HG03521 (cell line): Measurements from ENCODE around the gene TNFSF4.
"Not testable (repeated sequence)": the region's sequence is repeated elsewhere in the genome, so short reads cannot be mapped to it uniquely, and the experiment has no call there.

ENCODE experiments used
- ATAC-seq: cut with Tn5 transposase; IDR thresholded peaks from one replicate; pipeline ENCODE4 v1.9.1; 2021; ENCODE audit warnings: mild to moderate bottlenecking, moderate library complexity; ENCODE audit not compliant: unreplicated experiment

Gene TNFSF4

GRCh38 chr1:173168941-173169340, 38.2 kb downstream of the TNFSF4 start:
- ATAC-seq: no peak

- no peak for ATAC-seq
These were observed 42.4 kb downstream of the TNFSF4 start for GRCh38 chr1:173164686-173165085.

GRCh38 chr1:173164178-173164577, 43.0 kb downstream of the TNFSF4 start:
- ATAC-seq: no peak

GRCh38 chr1:173163222-173163621, 43.9 kb downstream of the TNFSF4 start:
- no peak for ATAC-seq

GRCh38 chr1:173162601-173163000, 44.5 kb downstream of the TNFSF4 start:
- no peak for ATAC-seq

GRCh38 chr1:173161510-173162221, 45.5 kb downstream of the TNFSF4 start:
- no peak for ATAC-seq

GRCh38 chr1:173153964-173154363, 53.2 kb downstream of the TNFSF4 start:
- ATAC-seq: not testable (repeated sequence)

- ATAC-seq: no peak
These were observed 53.6 kb downstream of the TNFSF4 start for GRCh38 chr1:173153503-173153902.

GRCh38 chr1:173152598-173152997, 54.5 kb downstream of the TNFSF4 start:
- no peak for ATAC-seq

- no peak for ATAC-seq
These were observed 56.3 kb downstream of the TNFSF4 start for GRCh38 chr1:173150795-173151194.

GRCh38 chr1:173149887-173150286, 57.2 kb downstream of the TNFSF4 start:
- no peak for ATAC-seq

GRCh38 chr1:173148971-173149370, 58.2 kb downstream of the TNFSF4 start:
- ATAC-seq: no peak

GRCh38 chr1:173148545-173148944, 58.6 kb downstream of the TNFSF4 start:
- ATAC-seq: no peak

GRCh38 chr1:173140733-173141132, 66.4 kb downstream of the TNFSF4 start:
- ATAC-seq: no peak

- no peak for ATAC-seq
These were observed 67.4 kb downstream of the TNFSF4 start for GRCh38 chr1:173139706-173140105.

GRCh38 chr1:173137107-173137706, 69.9 kb downstream of the TNFSF4 start:
- no peak for ATAC-seq

- ATAC-seq: no peak
These were observed 72.3 kb downstream of the TNFSF4 start for GRCh38 chr1:173134800-173135199.

- no peak for ATAC-seq
These were observed 73.1 kb downstream of the TNFSF4 start for GRCh38 chr1:173134029-173134428.
